Measurements from ENCODE around the gene MED22. TPM values are rescaled to one million over a fixed set of nuclear protein-coding genes. Genes with fewer than 3 reads are reported as not detected.
A peak's percentile ranks its signal among the peaks of the same experiment; 100 is the strongest.

MED22 gene
- total RNA-seq, 1 experiment from 2014 or later = 30.5 TPM

GRCh38 chr9:133375724-133376654 is 28.1 kb upstream of the MED22 start, which contains the start of the genes STKLD1 and SURF4:
STKLD1 (plus strand) TSS chr9:133376366; CDS start chr9:133376474, 108 bp downstream.
SURF4 (minus strand) TSS chr9:133376060; CDS start chr9:133375969, 91 bp downstream.
- DNase-seq (ENCODE audit: low read depth) = peak; percentile 94

- peak; percentile 39 for DNase-seq (ENCODE audit: low read depth)
Observed at GRCh38 chr9:133375116-133375723, 27.3 kb upstream of the MED22 start.

- DNase-seq (ENCODE audit: low read depth) = peak; percentile 65
Observed at GRCh38 chr9:133374612-133375115, 26.7 kb upstream of the MED22 start.

- no peak for DNase-seq (ENCODE audit: low read depth)
Observed at GRCh38 chr9:133372144-133372543, 24.2 kb upstream of the MED22 start.

GRCh38 chr9:133371261-133371711 is 23.4 kb upstream of the MED22 start:
- DNase-seq (ENCODE audit: low read depth) = no peak

GRCh38 chr9:133370685-133371084 is 22.8 kb upstream of the MED22 start:
- DNase-seq (ENCODE audit: low read depth) = no peak

GRCh38 chr9:133369933-133370332 is 22.0 kb upstream of the MED22 start:
- DNase-seq (ENCODE audit: low read depth) = no peak

GRCh38 chr9:133369422-133369821 is 21.5 kb upstream of the MED22 start:
- no peak for DNase-seq (ENCODE audit: low read depth)

GRCh38 chr9:133368249-133368881 is 20.4 kb upstream of the MED22 start:
- peak; percentile 89 for DNase-seq (ENCODE audit: low read depth)

GRCh38 chr9:133367778-133368177 is 19.8 kb upstream of the MED22 start:
- no peak for DNase-seq (ENCODE audit: low read depth)

GRCh38 chr9:133367221-133367620 is 19.3 kb upstream of the MED22 start:
- DNase-seq (ENCODE audit: low read depth) = no peak

- DNase-seq (ENCODE audit: low read depth) = no peak
Observed at GRCh38 chr9:133366435-133366834, 18.5 kb upstream of the MED22 start.

GRCh38 chr9:133362359-133363044 is 14.6 kb upstream of the MED22 start:
- no peak for DNase-seq (ENCODE audit: low read depth)

GRCh38 chr9:133361507-133362092 is 13.7 kb upstream of the MED22 start:
- no peak for DNase-seq (ENCODE audit: low read depth)

GRCh38 chr9:133360400-133361393 is 12.8 kb upstream of the MED22 start:
- peak; percentile 82 for DNase-seq (ENCODE audit: low read depth)

- no peak for DNase-seq (ENCODE audit: low read depth)
Observed at GRCh38 chr9:133359399-133360175, 11.7 kb upstream of the MED22 start.

GRCh38 chr9:133357656-133358055 is 9.7 kb upstream of the MED22 start:
- no peak for DNase-seq (ENCODE audit: low read depth)

GRCh38 chr9:133356391-133357091 is 8.6 kb upstream of the MED22 start, which contains the start of the genes SURF1 and SURF2:
SURF1 (minus strand) TSS chr9:133356487; CDS start chr9:133356453, 34 bp downstream.
SURF2 (plus strand) TSS chr9:133356550; CDS start chr9:133356593, 43 bp downstream.
- peak; percentile 71 for DNase-seq (ENCODE audit: low read depth)

Data from LHCN-M2 (cell line).